BJ (cell line): Measurements from ENCODE around the gene ADPGK. TPM values are rescaled to one million over a fixed set of nuclear protein-coding genes. Genes with fewer than 3 reads are reported as not detected.
A peak's percentile ranks its signal among the peaks of the same experiment; 100 is the strongest.

Experiments used
- CTCF ChIA-PET: fragments of 350-600 bp; formaldehyde crosslinking; extraction: SDS; loops from one replicate; lab custom pipeline; 2021; ENCODE audit warnings: antibody characterized with exemption, inconsistent platforms; lab: Yijun Ruan, JAX
- POLR2A ChIA-PET: fragments of 300-600 bp; sonication (Branson Sonifier 250); formaldehyde crosslinking; extraction: SDS; loops from one replicate; lab custom pipeline; 2021; ENCODE audit warnings: antibody characterized with exemption; lab: Charles Lee
- DNase-seq: peaks from one replicate; pipeline ENCODE4 v3.0.0-alpha.2; 2011; ENCODE audit warnings: low read depth
- H3K27me3 ChIP-seq: 2 replicates; pipeline ENCODE4 v1.6.0; 2011; ENCODE audit warnings: low read length; ENCODE audit not compliant: control insufficient read depth, insufficient read depth
- H3K36me3 ChIP-seq: 2 replicates; pipeline ENCODE4 v1.5.1; 2011; ENCODE audit warnings: low read length; ENCODE audit not compliant: control insufficient read depth, insufficient read depth
- H3K4me3 ChIP-seq: 2 replicates; pipeline ENCODE4 v1.5.1; 2011; ENCODE audit warnings: low read depth, mild to moderate bottlenecking, control low read depth, low read length
- CTCF ChIP-seq: IDR thresholded peaks from 2 replicates; pipeline ENCODE4 v1.5.1; 2011; ENCODE audit warnings: low read depth, mild to moderate bottlenecking, control low read depth, inconsistent platforms, low read length, moderate library complexity; ENCODE audit not compliant: insufficient read depth
- polyA minus RNA-seq: library from RNA; depleted of rRNA, polyadenylated mRNA; stranded (reverse); fragments of >200 nt; gene quantifications from 2 replicates; pipeline ENCODE4 v1.2.3, GENCODE V29; 2011; rRNA and poly(A)+ RNA removed
- polyA plus RNA-seq: library from polyadenylated mRNA; depleted of rRNA; stranded (reverse); fragments of >200 nt; gene quantifications from 2 replicates; pipeline ENCODE4 v1.2.3, GENCODE V29; 2011; rRNA removed

Gene ADPGK
- 62.5 and 67.6 TPM in 2 replicates for polyA plus RNA-seq
- 28.9 and 39.7 TPM in 2 replicates for polyA minus RNA-seq

GRCh38 chr15:72783640-72784455 is at the start of gene ADPGK:
Gene ADPGK, minus strand, starts transcription at chr15:72783758. Its CDS starts 67 bp downstream, at chr15:72783691.
- H3K27me3 ChIP-seq = no peaks in the 10 kb centered on the region
- DNase-seq = peak; percentile 28
- ChIA-PET POLR2A (no interaction called here), CTCF (interaction anchor here (1.2 to 4.7 kb wide), 5 partner anchors 10 to 298 kb away, joined by 3 to 21 read pairs (median 4); no protein-coding TSS in a partner anchor)
- no peaks in the 10 kb centered on the region; the same call in 1 of the 2 replicates for H3K36me3 ChIP-seq
- H3K4me3 ChIP-seq = peak within 1 kb of the TSS; percentile 70
- TF ChIP-seq CTCF = peak; percentile 51

GRCh38 chr15:72827226-72827625 is 43.7 kb upstream of the ADPGK start:
- ChIA-PET POLR2A (no interaction called here), CTCF (interaction anchor here (1.1 to 2.2 kb wide), 2 partner anchors 11 to 16 kb away, joined by 3 to 8 read pairs; no protein-coding TSS in a partner anchor)
- DNase-seq = no peak
- Histone ChIP-seq H3K4me3 (no peak overlapping the region), H3K27me3 (peaks cover 2% of the 10 kb centered on the region), H3K36me3 (no peaks in the 10 kb centered on the region)
- TF ChIP-seq CTCF = no peak

GRCh38 chr15:72826611-72827010 is 43.1 kb upstream of the ADPGK start:
- Histone ChIP-seq H3K27me3 (peaks cover under 1% of the 10 kb centered on the region; the same call in 1 of the 2 replicates), H3K4me3 (no peak overlapping the region), H3K36me3 (no peaks in the 10 kb centered on the region)
- ChIA-PET POLR2A (no interaction called here), CTCF (interaction anchor here (2.2 kb wide), 1 partner anchor 12 kb away, joined by 8 read pairs; no protein-coding TSS in a partner anchor)
- DNase-seq = no peak
- no peak for TF ChIP-seq CTCF

- Histone ChIP-seq H3K36me3 (no peaks in the 10 kb centered on the region), H3K27me3 (peaks cover 2% of the 10 kb centered on the region; the same call in 1 of the 2 replicates), H3K4me3 (no peak overlapping the region)
- DNase-seq = no peak
- TF ChIP-seq CTCF = no peak
- CTCF ChIA-PET = interaction anchor here (0.5 kb wide), 1 partner anchor 89 kb away, joined by 3 read pairs; no protein-coding TSS in a partner anchor
- POLR2A ChIA-PET = no interaction called here
Measured at GRCh38 chr15:72825829-72826228, 42.3 kb upstream of the ADPGK start.

- Histone ChIP-seq H3K36me3 (no peaks in the 10 kb centered on the region), H3K27me3 (peaks cover 2% of the 10 kb centered on the region; the same call in 1 of the 2 replicates), H3K4me3 (no peak overlapping the region)
- no peak for TF ChIP-seq CTCF
- no peak for DNase-seq
- ChIA-PET POLR2A (no interaction called here), CTCF (no interaction called here)
Measured at GRCh38 chr15:72824781-72825180, 41.2 kb upstream of the ADPGK start.
